HCT116 (cell line): ENCODE measurements around the gene ARAP1. TPM values are rescaled to one million over a fixed set of nuclear protein-coding genes. Genes with fewer than 3 reads are reported as not detected.

Experiments used
- ATAC-seq: fragments of 200-7000 bp; cut with Tn5 transposase; 2 replicates; pipeline ENCODE4 v1.9.1; 2020; ENCODE audit warnings: mild to moderate bottlenecking, moderate library complexity
- BruUV-seq: library from RNA; stranded (reverse); fragments of 400-500 nt; replicated peaks from 2 replicates; lab custom pipeline; 2021; lab: Mats Ljungman, UMichigan
- CTCF ChIA-PET: fragments of 300-600 bp; sonication (Branson Sonifier 250); formaldehyde crosslinking; loops from one replicate; lab custom pipeline; 2021; ENCODE audit warnings: antibody characterized with exemption; lab: Charles Lee
- POLR2A ChIA-PET: fragments of 300-600, 350-600 bp; sonication (Branson Sonifier 250); formaldehyde crosslinking; loops from one replicate; lab custom pipeline; 2021; ENCODE audit warnings: antibody characterized with exemption; lab: Charles Lee
- RAD21 ChIA-PET, 2 experiments: fragments of 300-600 bp; sonication (Branson Sonifier 250); formaldehyde crosslinking; loops; one replicate each; lab custom pipeline; 2023; ENCODE audit warnings: low total read pairs in 2 of 2; ENCODE audit not compliant: uncharacterized antibody in 2 of 2, unreplicated experiment in 2 of 2, low non-redundant PET in 1 of 2; lab: Charles Lee
- DNase-seq: peaks from one replicate; pipeline ENCODE4 v3.0.0-alpha.2; 2010; ENCODE audit warnings: low read depth, low spot score
- H2AFZ ChIP-seq: fragments of 200-600 bp; shearing (Covaris generic), sonication (generic); 2 replicates; pipeline ENCODE4 v1.6.1; 2017; ENCODE audit warnings: low read depth, mixed run types, mixed read lengths, antibody characterized with exemption, low read length; ENCODE audit not compliant: poor library complexity, severe bottlenecking
- H3K27ac ChIP-seq: 2 replicates; pipeline ENCODE4 v1.5.1; 2012; ENCODE audit warnings: low read depth, low read length
- H3K27me3 ChIP-seq: fragments of 200-600 bp; sonication (generic); 2 replicates; pipeline ENCODE4 v1.6.1; 2016; ENCODE audit warnings: mixed run types, low read length, mixed read lengths; ENCODE audit not compliant: insufficient read depth
- H3K36me3 ChIP-seq, 2 experiments: fragments of 200-500 bp in 1 of 2; fragments of 200-600 bp in 1 of 2; sonication (Bioruptor generic) in 1 of 2; sonication (generic) in 1 of 2; 2 replicates each; pipeline versions ENCODE4 v1.5.1 to v1.6.1; 2014 to 2016; ENCODE audit warnings: low read length in 2 of 2, inconsistent platforms in 1 of 2, mixed read lengths in 1 of 2, mixed run types in 1 of 2; ENCODE audit not compliant: insufficient read depth in 2 of 2, control insufficient read depth in 1 of 2
- H3K4me1 ChIP-seq, 2 experiments: fragments of 200-600 bp in 1 of 2; sonication (generic) in 1 of 2; 2 replicates each; pipeline versions ENCODE4 v1.5.1 to v1.6.1; 2012 to 2017; ENCODE audit warnings: low read length in 2 of 2, inconsistent platforms in 1 of 2, mild to moderate bottlenecking in 1 of 2, mixed read lengths in 1 of 2, mixed run types in 1 of 2, moderate library complexity in 1 of 2; ENCODE audit not compliant: insufficient read depth in 2 of 2, control insufficient read depth in 1 of 2
- H3K4me2 ChIP-seq: fragments of 200-600 bp; sonication (generic); 2 replicates; pipeline ENCODE4 v1.6.1; 2017; ENCODE audit warnings: mixed run types, low read length, mixed read lengths
- H3K4me3 ChIP-seq, 2 experiments: fragments of 200-600 bp in 1 of 2; sonication (generic) in 1 of 2; replicated peaks in 1 of 2; 2 replicates each; pipeline ENCODE4 v1.5.1; 2011 to 2016; ENCODE audit warnings: low read length in 2 of 2, control low read depth in 1 of 2, low read depth in 1 of 2, mild to moderate bottlenecking in 1 of 2, mixed read lengths in 1 of 2, mixed run types in 1 of 2
- H3K79me2 ChIP-seq: fragments of 200-600 bp; sonication (generic); 2 replicates; pipeline ENCODE4 v1.6.1; 2017; ENCODE audit warnings: mild to moderate bottlenecking, mixed run types, low read length, moderate library complexity, mixed read lengths; ENCODE audit not compliant: insufficient read depth
- H3K9ac ChIP-seq: fragments of 200-600 bp; sonication (generic); 2 replicates; pipeline ENCODE4 v1.6.1; 2016; ENCODE audit warnings: low read length, mixed read lengths
- H3K9me2 ChIP-seq: fragments of 200-600 bp; sonication (generic), shearing (Covaris generic); 2 replicates; pipeline ENCODE4 v1.6.1; 2017; ENCODE audit warnings: mixed run types, mild to moderate bottlenecking, moderate library complexity; ENCODE audit not compliant: insufficient read depth
- H3K9me3 ChIP-seq, 2 experiments: fragments of 200-500 bp in 1 of 2; fragments of 200-600 bp in 1 of 2; sonication (Bioruptor generic) in 1 of 2; sonication (generic) in 1 of 2; 2 replicates each; pipeline ENCODE4 v1.6.1; 2014 to 2017; ENCODE audit warnings: low read length in 2 of 2, mixed read lengths in 2 of 2, inconsistent platforms in 1 of 2, low read depth in 1 of 2, mild to moderate bottlenecking in 1 of 2, mixed run types in 1 of 2, moderate library complexity in 1 of 2; ENCODE audit not compliant: control insufficient read depth in 1 of 2, insufficient read depth in 1 of 2
- H4K20me1 ChIP-seq: fragments of 200-600 bp; sonication (generic), shearing (Covaris generic); 2 replicates; pipeline ENCODE4 v1.6.1; 2017; ENCODE audit warnings: mixed run types, mild to moderate bottlenecking, moderate library complexity; ENCODE audit not compliant: insufficient read depth
- CBX3 ChIP-seq: IDR thresholded peaks from 2 replicates; pipeline ENCODE4 v1.6.1; 2012; ENCODE audit warnings: low read depth
- CEBPB ChIP-seq: IDR thresholded peaks from 2 replicates; pipeline ENCODE4 v1.6.1; 2012; ENCODE audit warnings: low read depth
- CTCF ChIP-seq, 3 experiments: fragments of 200-600 bp in 1 of 3; sonication (generic) in 1 of 3; IDR thresholded peaks in 2 of 3; conservative IDR thresholded peaks in 1 of 3; 2 replicates each; pipeline ENCODE4 v1.5.1; 2012 to 2017; ENCODE audit warnings: low read depth in 2 of 3, low read length in 2 of 3, antibody characterized with exemption in 1 of 3, borderline replicate concordance in 1 of 3, control low read depth in 1 of 3, mild to moderate bottlenecking in 1 of 3, mixed read lengths in 1 of 3, mixed run types in 1 of 3, moderate library complexity in 1 of 3; ENCODE audit not compliant: insufficient read depth in 1 of 3
- EGR1 ChIP-seq: IDR thresholded peaks from 2 replicates; pipeline ENCODE4 v1.6.1; 2012; ENCODE audit warnings: low read depth
- ELF1 ChIP-seq: IDR thresholded peaks from 2 replicates; pipeline ENCODE4 v1.6.1; 2012; ENCODE audit warnings: low read depth, borderline replicate concordance
- EZH2 ChIP-seq: fragments of 200-600 bp; sonication (generic); IDR thresholded peaks from 2 replicates; pipeline ENCODE4 v1.6.1; 2017; ENCODE audit warnings: antibody characterized with exemption, mixed run types
- EZH2phosphoT487 ChIP-seq: fragments of 200-600 bp; IDR thresholded peaks from 2 replicates; pipeline ENCODE4 v1.6.1; 2018; ENCODE audit warnings: antibody characterized with exemption, borderline replicate concordance
- FOSL1 ChIP-seq: IDR thresholded peaks from 2 replicates; pipeline ENCODE4 v1.6.1; 2012; ENCODE audit warnings: low read depth
- MAX ChIP-seq: IDR thresholded peaks from 2 replicates; pipeline ENCODE4 v1.6.1; 2012
- RAD21 ChIP-seq: IDR thresholded peaks from 2 replicates; pipeline ENCODE4 v1.6.1; 2012; ENCODE audit warnings: low read depth, mild to moderate bottlenecking
- REST ChIP-seq: IDR thresholded peaks from 2 replicates; pipeline ENCODE4 v1.6.1; 2012; ENCODE audit warnings: low read depth
- SP1 ChIP-seq: IDR thresholded peaks from 2 replicates; pipeline ENCODE4 v1.6.1; 2012; ENCODE audit warnings: low read depth
- SRF ChIP-seq: IDR thresholded peaks from 2 replicates; pipeline ENCODE4 v1.6.1; 2012; ENCODE audit warnings: low read depth
- YY1 ChIP-seq: IDR thresholded peaks from 2 replicates; pipeline ENCODE4 v1.6.1; 2011; ENCODE audit warnings: low read length, low read depth, moderate library complexity, mild to moderate bottlenecking; ENCODE audit not compliant: insufficient replicate concordance; ENCODE audit errors: extremely low read depth
- ZFX ChIP-seq: fragments of 450-650 bp; IDR thresholded peaks from 2 replicates; pipeline ENCODE4 v1.6.1; 2017
- ZNF274 ChIP-seq: fragments of 200-500 bp; sonication (Bioruptor generic); IDR thresholded peaks from 2 replicates; pipeline ENCODE4 v1.6.1; 2014; ENCODE audit warnings: mild to moderate bottlenecking, low read depth, low read length, inconsistent platforms
- intact Hi-C: fragments of 100-400 bp; cut with micrococcal nuclease; formaldehyde crosslinking; loops from 2 replicates; pipeline ENCODE4 v1.10.0; 2022
- total RNA-seq: library from RNA; stranded (reverse); gene quantifications from one replicate; pipeline ENCODE4 v1.2.1, GENCODE V29; 2021; ENCODE audit not compliant: unreplicated experiment
- TF ChIP-seq, protein P1 (sequence below): IDR thresholded peaks from 2 replicates; pipeline ENCODE4 v1.6.1; 2012
- TF ChIP-seq, protein P2 (sequence below): IDR thresholded peaks from 2 replicates; pipeline ENCODE4 v1.6.1; 2011; ENCODE audit warnings: mild to moderate bottlenecking, low read length, moderate library complexity; ENCODE audit not compliant: insufficient replicate concordance; ENCODE audit errors: extremely low read depth

Gene ARAP1
- total RNA-seq, 1 experiment from 2014 or later = 57.4 TPM

DNA sequence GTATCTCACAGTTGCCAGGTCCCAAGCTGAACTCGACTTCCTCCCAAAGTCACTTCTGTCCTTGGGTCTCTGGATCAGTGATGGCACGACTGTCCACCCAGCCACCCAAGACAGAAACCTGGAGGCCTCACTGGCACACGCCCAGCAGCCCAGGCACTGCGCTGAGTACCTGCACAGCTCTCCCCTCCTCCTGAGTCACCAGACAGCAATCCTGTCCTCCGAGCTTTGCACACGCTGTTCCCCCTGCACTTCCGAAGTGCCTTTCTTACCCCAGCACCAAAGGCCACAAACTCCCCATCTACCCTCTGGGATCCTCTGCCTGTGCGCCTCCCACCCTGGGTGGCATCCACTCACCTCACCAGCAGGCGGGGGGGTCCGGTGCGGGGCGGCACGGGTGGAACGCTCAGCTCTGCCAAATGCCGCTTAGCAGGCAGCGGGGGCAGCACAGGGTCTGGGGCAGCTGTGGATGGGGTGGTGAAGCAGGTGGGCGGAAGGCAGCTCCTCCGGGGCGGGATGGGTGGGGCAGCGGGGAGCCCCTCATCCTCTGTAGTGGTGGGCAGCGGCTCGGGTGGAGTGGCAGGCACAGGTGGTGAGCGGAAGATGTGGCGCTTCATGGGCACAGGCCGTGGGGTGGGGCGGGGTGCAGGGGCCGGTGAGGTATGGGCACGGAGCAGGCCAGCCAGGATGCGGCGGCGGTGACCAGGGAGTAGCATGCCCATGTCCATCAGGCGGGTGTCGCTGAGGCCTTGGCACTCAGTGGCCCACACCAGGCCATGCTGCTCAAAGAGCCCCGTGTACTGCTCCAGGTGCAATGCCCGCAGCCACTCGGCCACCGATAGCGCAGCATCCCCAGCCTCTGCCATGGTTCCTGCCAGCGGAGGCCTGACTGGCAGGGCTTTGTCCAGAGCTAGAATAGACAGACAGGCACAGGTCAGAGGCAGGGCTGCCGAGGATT lies 25.7 kb downstream of the ARAP1 start:
- Histone ChIP-seq H3K9me3 (no peaks in the 10 kb centered on the region), H3K4me3 (no peak overlapping the region), H3K9ac (no peak overlapping the region), H3K4me2 (no peak overlapping the region), H4K20me1 (no peaks in the 10 kb centered on the region), H3K36me3 (no peaks in the 10 kb centered on the region), H3K79me2 (peaks cover 5% of the 10 kb centered on the region; the same call in 1 of the 2 replicates), H3K4me1 (peaks cover 8 to 14% of the 10 kb centered on the region in 2 experiments), H2AFZ (no peak overlapping the region), H3K27me3 (no peaks in the 10 kb centered on the region), H3K27ac (no peak overlapping the region), H3K9me2 (no peaks in the 10 kb centered on the region)
- DNase-seq (no peak), ATAC-seq (no peak)
- CTCF ChIA-PET = interaction anchor here (2.3 kb wide), 1 partner anchor 67 kb away, joined by 26 read pairs; the partner anchor contains the start of gene STARD10
- no TSS peak for BruUV-seq
- intact Hi-C loops = no loop called here
- RAD21 ChIA-PET = interaction anchor here in 1 of 2 experiments (1.5 kb wide), 1 partner anchor 451 kb away, joined by 8 read pairs; no protein-coding TSS in a partner anchor
- POLR2A ChIA-PET = no interaction called here
- TF ChIP-seq REST (no peak), SP1 (no peak), CTCF (IDR thresholded peaks at IDR 0.05 in 2 of 3, conservative IDR thresholded peaks at IDR 0.05 in 1 of 3; ENCODE audit: borderline replicate concordance in 1 of 3, insufficient read depth in 1 of 3, low read depth in 2 of 3, low read length in 2 of 3) (no peak), EGR1 (no peak), ZFX (no peak), MAX (no peak), RAD21 (no peak), EZH2 (no peak), EZH2phosphoT487 (no peak), ELF1 (no peak), ZNF274 (no peak), CBX3 (no peak), SRF (no peak), YY1 (no peak), CEBPB (no peak), FOSL1 (no peak)
- TF ChIP-seq, protein P1, sequence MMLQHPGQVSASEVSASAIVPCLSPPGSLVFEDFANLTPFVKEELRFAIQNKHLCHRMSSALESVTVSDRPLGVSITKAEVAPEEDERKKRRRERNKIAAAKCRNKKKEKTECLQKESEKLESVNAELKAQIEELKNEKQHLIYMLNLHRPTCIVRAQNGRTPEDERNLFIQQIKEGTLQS = no peak
- TF ChIP-seq, protein P2, sequence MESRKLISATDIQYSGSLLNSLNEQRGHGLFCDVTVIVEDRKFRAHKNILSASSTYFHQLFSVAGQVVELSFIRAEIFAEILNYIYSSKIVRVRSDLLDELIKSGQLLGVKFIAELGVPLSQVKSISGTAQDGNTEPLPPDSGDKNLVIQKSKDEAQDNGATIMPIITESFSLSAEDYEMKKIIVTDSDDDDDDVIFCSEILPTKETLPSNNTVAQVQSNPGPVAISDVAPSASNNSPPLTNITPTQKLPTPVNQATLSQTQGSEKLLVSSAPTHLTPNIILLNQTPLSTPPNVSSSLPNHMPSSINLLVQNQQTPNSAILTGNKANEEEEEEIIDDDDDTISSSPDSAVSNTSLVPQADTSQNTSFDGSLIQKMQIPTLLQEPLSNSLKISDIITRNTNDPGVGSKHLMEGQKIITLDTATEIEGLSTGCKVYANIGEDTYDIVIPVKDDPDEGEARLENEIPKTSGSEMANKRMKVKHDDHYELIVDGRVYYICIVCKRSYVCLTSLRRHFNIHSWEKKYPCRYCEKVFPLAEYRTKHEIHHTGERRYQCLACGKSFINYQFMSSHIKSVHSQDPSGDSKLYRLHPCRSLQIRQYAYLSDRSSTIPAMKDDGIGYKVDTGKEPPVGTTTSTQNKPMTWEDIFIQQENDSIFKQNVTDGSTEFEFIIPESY = no peak
